K562 (cell line): ENCODE data around the gene NRTN.

Experiments
- CTCF ChIP-seq, 3 experiments: IDR thresholded peaks in 2 of 3; conservative IDR thresholded peaks in 1 of 3; 2 replicates each; pipeline ENCODE4 v1.5.1; 2011 to 2012; ENCODE audit warnings: low read length in 3 of 3, mild to moderate bottlenecking in 3 of 3, control low read depth in 2 of 3, improper control_type of control experiment in 1 of 3, inconsistent platforms in 1 of 3, low read depth in 1 of 3, mixed read lengths in 1 of 3, moderate library complexity in 1 of 3; ENCODE audit not compliant: insufficient read depth in 2 of 3
- FOSL1 ChIP-seq: fragments of 200-800 bp; sonication (Bioruptor generic); conservative IDR thresholded peaks from 2 replicates; pipeline ENCODE4 v1.6.1; 2016; ENCODE audit warnings: missing genetic modification characterization, missing compliant biosample characterization
- MAFK ChIP-seq: IDR thresholded peaks from 2 replicates; pipeline ENCODE4 v1.6.1; 2011; ENCODE audit warnings: low read length, improper control_type of control experiment
- REST ChIP-seq, 2 experiments: fragments of 450-650 bp; formaldehyde crosslinking in 1 of 2; IDR thresholded peaks; 2 replicates each; pipeline versions ENCODE4 v1.4.0 to v1.6.1; 2014 to 2020; ENCODE audit warnings: mild to moderate bottlenecking in 2 of 2, borderline replicate concordance in 1 of 2, low read depth in 1 of 2
- SP2 ChIP-seq: IDR thresholded peaks from 2 replicates; pipeline ENCODE4 v1.6.1; 2011; ENCODE audit warnings: mild to moderate bottlenecking, low read depth, low read length, moderate library complexity; ENCODE audit not compliant: poor library complexity, severe bottlenecking; ENCODE audit errors: extremely low read depth
- TEAD4 ChIP-seq, 2 experiments: sonication (generic) in 1 of 2; formaldehyde crosslinking in 1 of 2; IDR thresholded peaks; 2 replicates each; pipeline versions ENCODE4 v1.6.1 to v1.8.0; 2012 to 2022; ENCODE audit warnings: borderline replicate concordance in 1 of 2, inconsistent platforms in 1 of 2, low read length in 1 of 2, mild to moderate bottlenecking in 1 of 2, missing genetic modification reagents in 1 of 2

- TF ChIP-seq TEAD4 (IDR thresholded peaks at IDR 0.05; ENCODE audit: low read length) (no peak), TEAD4 (CRISPR knock-in tag; IDR thresholded peaks at IDR 0.05; ENCODE audit: borderline replicate concordance) (no peak), MAFK (no peak), CTCF (IDR thresholded peaks at IDR 0.05 in 2 of 3, conservative IDR thresholded peaks at IDR 0.05 in 1 of 3; ENCODE audit: insufficient read depth in 2 of 3, low read depth in 1 of 3, low read length in 3 of 3) (no peak), SP2 (no peak), REST (IDR thresholded peaks at IDR 0.05; ENCODE audit: borderline replicate concordance) (no peak), REST (CRISPR knock-in tag; IDR thresholded peaks at IDR 0.05; ENCODE audit: low read depth) (no peak), FOSL1 (tag) (no peak)
These were observed 21.6 kb upstream of the NRTN start for GRCh38 chr19:5782945-5783919.
